Measurements from ENCODE around the gene PEX10. TPM values are rescaled to one million over a fixed set of nuclear protein-coding genes. Genes with fewer than 3 reads are reported as not detected.

The PEX10 gene
- total RNA-seq, 2 donors from 2014 or later = 38.3 to 49.9 TPM

DNA sequence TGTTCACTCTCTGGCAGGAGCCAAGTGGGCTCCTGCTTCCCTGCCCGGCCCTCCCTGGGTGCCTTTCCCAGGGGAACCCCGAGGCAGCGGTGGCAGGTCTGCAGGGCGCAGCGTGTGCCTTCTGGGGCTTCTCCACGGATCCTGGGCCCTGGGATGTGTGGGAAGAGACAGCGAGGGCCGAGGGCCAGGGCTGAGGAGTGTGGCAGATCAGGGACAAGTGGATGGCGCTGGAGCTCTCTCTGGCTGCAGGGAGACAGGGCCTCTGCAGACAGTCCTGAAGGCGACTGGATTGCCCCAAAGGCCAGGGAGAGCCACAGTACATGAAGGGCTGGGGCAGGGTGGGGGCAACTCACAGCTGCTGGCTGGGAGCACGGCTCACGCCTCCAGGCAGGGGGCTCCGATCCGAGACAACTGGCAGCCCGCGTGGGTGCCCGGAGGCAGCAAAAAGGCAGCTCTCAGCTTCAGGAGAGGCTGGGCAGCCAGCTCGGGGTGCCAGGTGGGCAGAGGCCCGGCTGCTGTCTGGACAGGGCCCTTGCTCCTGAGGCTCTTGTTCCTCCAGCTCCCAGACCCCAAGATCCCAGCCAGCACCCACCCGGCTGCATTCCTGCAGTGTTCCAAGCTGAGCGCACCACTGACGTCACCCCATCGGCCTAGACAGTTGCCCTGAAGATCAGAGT, 37.0 kb downstream of the PEX10 start:
- H3K36me3 ChIP-seq = no peaks in the 10 kb centered on the region
- H3K4me3 ChIP-seq = no peak overlapping the region
- intact Hi-C loops (cut with DNase I) = no loop called here
- no peak for DNase-seq (ENCODE audit: low spot score)
- no peaks in the 10 kb centered on the region for H3K27me3 ChIP-seq (replicated peaks; ENCODE audit: insufficient read depth)
- no peaks in the 10 kb centered on the region for H3K9me3 ChIP-seq
- TF ChIP-seq, protein P1, sequence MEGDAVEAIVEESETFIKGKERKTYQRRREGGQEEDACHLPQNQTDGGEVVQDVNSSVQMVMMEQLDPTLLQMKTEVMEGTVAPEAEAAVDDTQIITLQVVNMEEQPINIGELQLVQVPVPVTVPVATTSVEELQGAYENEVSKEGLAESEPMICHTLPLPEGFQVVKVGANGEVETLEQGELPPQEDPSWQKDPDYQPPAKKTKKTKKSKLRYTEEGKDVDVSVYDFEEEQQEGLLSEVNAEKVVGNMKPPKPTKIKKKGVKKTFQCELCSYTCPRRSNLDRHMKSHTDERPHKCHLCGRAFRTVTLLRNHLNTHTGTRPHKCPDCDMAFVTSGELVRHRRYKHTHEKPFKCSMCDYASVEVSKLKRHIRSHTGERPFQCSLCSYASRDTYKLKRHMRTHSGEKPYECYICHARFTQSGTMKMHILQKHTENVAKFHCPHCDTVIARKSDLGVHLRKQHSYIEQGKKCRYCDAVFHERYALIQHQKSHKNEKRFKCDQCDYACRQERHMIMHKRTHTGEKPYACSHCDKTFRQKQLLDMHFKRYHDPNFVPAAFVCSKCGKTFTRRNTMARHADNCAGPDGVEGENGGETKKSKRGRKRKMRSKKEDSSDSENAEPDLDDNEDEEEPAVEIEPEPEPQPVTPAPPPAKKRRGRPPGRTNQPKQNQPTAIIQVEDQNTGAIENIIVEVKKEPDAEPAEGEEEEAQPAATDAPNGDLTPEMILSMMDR (IDR thresholded peaks at IDR 0.05) = no peak
- no peak for TF ChIP-seq POLR2AphosphoS5 (IDR thresholded peaks at IDR 0.05)
- TF ChIP-seq POLR2A (IDR thresholded peaks at IDR 0.05) = no peak
- no peaks in the 10 kb centered on the region for H3K4me1 ChIP-seq (replicated peaks)
- 66% methylated on average over 23 of the region's 23 CpGs for WGBS
- H3K27ac ChIP-seq = no peak overlapping the region

DNA sequence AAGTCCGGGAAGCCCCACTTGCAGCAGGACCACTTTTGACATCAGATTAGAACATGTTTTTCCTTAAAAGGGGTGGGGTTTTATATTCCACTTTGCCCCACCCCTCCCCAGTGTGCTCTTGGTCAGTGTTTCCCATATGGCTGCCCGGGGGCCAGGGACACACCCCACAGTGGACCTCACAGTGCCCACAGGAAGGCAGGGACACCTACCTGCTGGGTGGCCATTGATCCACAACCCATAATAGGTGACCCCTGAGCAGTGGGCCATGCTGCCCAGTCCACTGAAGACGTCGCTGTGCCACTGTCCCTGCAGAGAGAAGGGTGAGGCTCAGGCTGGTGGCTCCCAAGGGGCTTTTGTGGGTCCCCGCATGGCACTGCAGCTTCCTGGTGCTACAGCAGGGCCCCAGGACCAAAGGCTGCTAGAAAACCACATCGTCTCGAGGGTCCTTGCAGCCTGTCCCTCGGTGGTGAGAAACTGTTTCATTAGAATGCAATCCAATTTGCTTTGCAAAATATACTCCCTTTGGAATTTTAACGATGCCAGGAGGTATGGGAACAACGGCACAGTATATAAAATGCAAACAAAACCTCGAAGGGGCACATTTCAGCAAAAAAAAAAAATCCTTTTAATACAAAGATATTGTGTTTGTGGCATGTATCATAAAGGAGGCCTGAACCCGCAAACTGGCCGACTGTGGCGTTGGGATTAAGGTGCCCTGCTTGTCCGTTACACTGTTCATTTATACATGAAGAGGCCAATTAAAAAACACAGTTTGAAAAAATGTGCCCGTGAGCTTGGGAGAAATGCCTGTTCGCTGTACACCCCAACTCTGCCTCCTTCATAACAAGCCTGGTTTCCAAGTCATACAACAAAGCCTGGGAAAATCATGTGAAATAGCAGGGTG, 37.9 kb downstream of the PEX10 start:
- Histone ChIP-seq H3K27me3 (replicated peaks; ENCODE audit: insufficient read depth) (no peaks in the 10 kb centered on the region), H3K36me3 (no peaks in the 10 kb centered on the region), H3K4me3 (no peak overlapping the region), H3K27ac (no peak overlapping the region), H3K4me1 (replicated peaks) (no peaks in the 10 kb centered on the region), H3K9me3 (no peaks in the 10 kb centered on the region)
- 72% methylated on average over 17 of the region's 17 CpGs for WGBS
- DNase-seq (ENCODE audit: low spot score) = no peak
- intact Hi-C loops (cut with DNase I) = no loop called here
- no peak for TF ChIP-seq POLR2A (IDR thresholded peaks at IDR 0.05)
- TF ChIP-seq, protein P1 (IDR thresholded peaks at IDR 0.05) = no peak
- no peak for TF ChIP-seq POLR2AphosphoS5 (IDR thresholded peaks at IDR 0.05)

DNA sequence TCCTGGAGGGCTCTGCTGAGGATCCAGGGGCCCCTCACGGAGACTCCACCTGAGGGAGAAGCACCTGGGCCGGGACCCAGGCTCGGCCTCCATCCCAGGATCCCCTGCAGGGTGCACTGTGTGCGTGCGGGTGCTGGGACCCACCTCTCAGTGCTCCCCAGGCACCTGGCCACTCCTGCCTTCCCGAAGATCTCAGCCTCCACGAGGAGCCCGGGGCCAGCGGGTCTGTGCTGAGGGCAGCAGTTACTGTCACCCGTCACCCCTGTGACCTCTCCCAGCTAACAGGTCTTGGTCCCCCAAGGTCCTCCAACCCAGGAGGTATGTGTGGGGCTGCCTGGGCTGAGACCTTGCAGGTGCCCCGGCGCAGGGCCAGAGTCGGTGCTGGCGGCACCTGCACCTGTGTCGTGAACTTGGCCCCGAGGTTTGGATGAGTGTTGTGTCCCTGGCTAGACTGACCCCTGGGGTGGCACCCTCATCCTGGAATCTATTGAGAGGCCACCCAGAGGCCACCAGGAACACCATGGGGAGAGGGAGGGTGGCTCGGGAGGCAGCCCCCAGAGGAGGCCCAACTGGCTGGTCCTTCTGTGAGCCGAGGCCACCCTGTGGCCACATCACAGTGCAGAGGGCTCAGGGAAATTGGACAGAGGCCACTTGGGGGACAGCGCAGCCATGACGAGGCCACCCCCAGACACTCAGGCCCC, 38.7 kb downstream of the PEX10 start:
- intact Hi-C loops (cut with DNase I) = no loop called here
- Histone ChIP-seq H3K9me3 (no peaks in the 10 kb centered on the region), H3K4me1 (replicated peaks) (no peaks in the 10 kb centered on the region), H3K27me3 (replicated peaks; ENCODE audit: insufficient read depth) (no peaks in the 10 kb centered on the region), H3K36me3 (no peaks in the 10 kb centered on the region), H3K4me3 (no peak overlapping the region), H3K27ac (no peak overlapping the region)
- 92% methylated on average over 18 of the region's 20 CpGs for WGBS
- DNase-seq (ENCODE audit: low spot score) = no peak
- TF ChIP-seq POLR2AphosphoS5 (IDR thresholded peaks at IDR 0.05) = no peak
- TF ChIP-seq, protein P1 (IDR thresholded peaks at IDR 0.05) = no peak
- no peak for TF ChIP-seq POLR2A (IDR thresholded peaks at IDR 0.05)

DNA sequence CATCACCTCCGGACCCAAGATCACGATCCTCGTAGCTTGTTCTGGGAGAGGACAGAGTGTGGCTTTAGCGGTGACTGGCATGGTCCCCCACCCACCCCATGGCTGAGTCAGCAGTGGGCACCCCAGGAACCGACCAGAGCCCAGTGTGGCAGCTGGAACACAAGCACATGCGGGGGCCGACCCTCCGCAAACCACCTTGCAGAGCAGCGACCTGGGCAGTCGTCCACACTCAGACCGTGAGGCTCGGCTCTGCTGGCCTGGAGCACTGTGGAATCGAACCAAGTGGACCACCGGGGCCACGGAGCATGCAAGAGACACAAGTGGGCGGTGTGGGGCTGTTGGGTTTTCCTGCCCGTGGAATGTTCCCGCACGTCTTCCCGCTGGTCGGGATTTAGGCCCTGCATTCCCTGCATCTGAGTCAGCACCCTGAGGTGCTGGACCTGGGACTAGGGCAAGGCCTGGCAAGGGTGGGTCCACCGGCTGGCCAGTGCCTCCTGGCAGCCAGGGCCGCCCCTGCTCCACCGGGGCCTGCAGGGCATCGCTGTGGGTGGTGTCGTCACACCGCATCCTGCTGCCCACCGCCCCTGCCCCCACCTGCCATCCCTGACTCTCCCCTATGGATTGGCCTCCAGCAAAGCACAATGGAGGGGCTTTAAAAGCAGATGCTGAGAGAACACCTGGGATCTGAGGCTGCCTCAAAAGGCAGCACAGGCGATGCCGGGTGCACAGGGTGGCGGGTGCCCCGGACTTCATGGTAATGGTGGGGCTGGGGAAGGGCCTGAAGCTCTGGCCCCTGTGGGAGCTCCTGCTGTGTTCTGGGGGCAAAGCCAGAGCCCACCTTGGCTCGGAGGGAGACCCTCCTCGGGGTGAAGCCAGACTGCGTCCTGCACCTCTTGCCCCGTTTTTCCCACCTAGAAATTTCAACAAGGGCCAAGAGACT, 39.5 kb downstream of the PEX10 start:
- Histone ChIP-seq H3K9me3 (no peaks in the 10 kb centered on the region), H3K4me1 (replicated peaks) (no peaks in the 10 kb centered on the region), H3K4me3 (no peak overlapping the region), H3K27me3 (replicated peaks; ENCODE audit: insufficient read depth) (no peaks in the 10 kb centered on the region), H3K36me3 (no peaks in the 10 kb centered on the region), H3K27ac (no peak overlapping the region)
- no peak for DNase-seq (ENCODE audit: low spot score)
- intact Hi-C loops (cut with DNase I) = no loop called here
- no peak for TF ChIP-seq POLR2A (IDR thresholded peaks at IDR 0.05)
- TF ChIP-seq, protein P1 (IDR thresholded peaks at IDR 0.05) = no peak
- TF ChIP-seq POLR2AphosphoS5 (IDR thresholded peaks at IDR 0.05) = no peak
- 91% methylated on average over 36 of the region's 36 CpGs for WGBS
